Measurements from ENCODE around the gene ITGA3. TPM values are rescaled to one million over a fixed set of nuclear protein-coding genes. Genes with fewer than 3 reads are reported as not detected.
A peak's percentile ranks its signal among the peaks of the same experiment; 100 is the strongest.

The ITGA3 gene
- polyA plus RNA-seq, 2 of the 4 experiments (the other 2 are of a cell fraction): 141 to 268 TPM

DNA sequence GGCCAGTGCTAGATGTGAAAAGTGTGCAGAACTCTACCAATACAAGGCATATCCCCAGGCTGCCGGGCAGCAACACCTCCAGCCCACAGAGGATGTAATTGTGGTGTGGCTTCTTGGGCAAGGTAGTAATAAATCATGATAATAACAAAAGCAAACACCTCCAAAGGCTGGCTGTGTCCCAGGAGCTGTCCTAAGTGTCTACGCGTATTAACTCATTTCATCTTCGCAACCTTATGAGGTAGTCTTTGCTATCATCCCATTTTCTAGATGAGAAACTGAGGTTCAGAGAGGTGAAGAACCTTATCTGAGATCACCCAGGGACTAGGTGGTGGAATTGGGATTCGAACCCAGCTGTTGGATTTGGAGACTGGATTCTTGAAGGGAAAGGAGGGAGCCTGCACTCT is 44.6 kb downstream of the ITGA3 start:
- Histone ChIP-seq H3K4me2 (peak overlapping the region; percentile 28; the same call in 2 of the 3 replicates), H3K4me1 (peaks cover 35% of the 10 kb centered on the region), H3K27ac (no peak overlapping the region), H3K9me3 (no peaks in the 10 kb centered on the region), H3K4me3 (no peak overlapping the region)
- TF ChIP-seq, protein P1, sequence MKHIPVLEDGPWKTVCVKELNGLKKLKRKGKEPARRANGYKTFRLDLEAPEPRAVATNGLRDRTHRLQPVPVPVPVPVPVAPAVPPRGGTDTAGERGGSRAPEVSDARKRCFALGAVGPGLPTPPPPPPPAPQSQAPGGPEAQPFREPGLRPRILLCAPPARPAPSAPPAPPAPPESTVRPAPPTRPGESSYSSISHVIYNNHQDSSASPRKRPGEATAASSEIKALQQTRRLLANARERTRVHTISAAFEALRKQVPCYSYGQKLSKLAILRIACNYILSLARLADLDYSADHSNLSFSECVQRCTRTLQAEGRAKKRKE (CRISPR knock-in tag; IDR thresholded peaks at IDR 0.05; ENCODE audit: low read depth): no peak
- no peak for TF ChIP-seq NFE2L2 (conservative IDR thresholded peaks at IDR 0.05; ENCODE audit: low read length)
- no peak for TF ChIP-seq TFCP2L1 (CRISPR knock-in tag; IDR thresholded peaks at IDR 0.05)
- peak; percentile 66; the same call in 1 of the 2 replicates for TF ChIP-seq KDM1A (IDR thresholded peaks at IDR 0.05; ENCODE audit: low read depth)
- TF ChIP-seq, protein P2, sequence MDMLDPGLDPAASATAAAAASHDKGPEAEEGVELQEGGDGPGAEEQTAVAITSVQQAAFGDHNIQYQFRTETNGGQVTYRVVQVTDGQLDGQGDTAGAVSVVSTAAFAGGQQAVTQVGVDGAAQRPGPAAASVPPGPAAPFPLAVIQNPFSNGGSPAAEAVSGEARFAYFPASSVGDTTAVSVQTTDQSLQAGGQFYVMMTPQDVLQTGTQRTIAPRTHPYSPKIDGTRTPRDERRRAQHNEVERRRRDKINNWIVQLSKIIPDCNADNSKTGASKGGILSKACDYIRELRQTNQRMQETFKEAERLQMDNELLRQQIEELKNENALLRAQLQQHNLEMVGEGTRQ (IDR thresholded peaks at IDR 0.05): no peak
- TF ChIP-seq HOXB5 (CRISPR knock-in tag; IDR thresholded peaks at IDR 0.05): no peak
- no peak for TF ChIP-seq CEBPB (IDR thresholded peaks at IDR 0.05)
- TF ChIP-seq, protein P3, sequence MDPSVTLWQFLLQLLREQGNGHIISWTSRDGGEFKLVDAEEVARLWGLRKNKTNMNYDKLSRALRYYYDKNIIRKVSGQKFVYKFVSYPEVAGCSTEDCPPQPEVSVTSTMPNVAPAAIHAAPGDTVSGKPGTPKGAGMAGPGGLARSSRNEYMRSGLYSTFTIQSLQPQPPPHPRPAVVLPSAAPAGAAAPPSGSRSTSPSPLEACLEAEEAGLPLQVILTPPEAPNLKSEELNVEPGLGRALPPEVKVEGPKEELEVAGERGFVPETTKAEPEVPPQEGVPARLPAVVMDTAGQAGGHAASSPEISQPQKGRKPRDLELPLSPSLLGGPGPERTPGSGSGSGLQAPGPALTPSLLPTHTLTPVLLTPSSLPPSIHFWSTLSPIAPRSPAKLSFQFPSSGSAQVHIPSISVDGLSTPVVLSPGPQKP (IDR thresholded peaks at IDR 0.05; ENCODE audit: low read depth, low read length): no peak
- TF ChIP-seq, protein P4, sequence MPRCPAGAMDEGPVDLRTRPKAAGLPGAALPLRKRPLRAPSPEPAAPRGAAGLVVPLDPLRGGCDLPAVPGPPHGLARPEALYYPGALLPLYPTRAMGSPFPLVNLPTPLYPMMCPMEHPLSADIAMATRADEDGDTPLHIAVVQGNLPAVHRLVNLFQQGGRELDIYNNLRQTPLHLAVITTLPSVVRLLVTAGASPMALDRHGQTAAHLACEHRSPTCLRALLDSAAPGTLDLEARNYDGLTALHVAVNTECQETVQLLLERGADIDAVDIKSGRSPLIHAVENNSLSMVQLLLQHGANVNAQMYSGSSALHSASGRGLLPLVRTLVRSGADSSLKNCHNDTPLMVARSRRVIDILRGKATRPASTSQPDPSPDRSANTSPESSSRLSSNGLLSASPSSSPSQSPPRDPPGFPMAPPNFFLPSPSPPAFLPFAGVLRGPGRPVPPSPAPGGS (IDR thresholded peaks at IDR 0.05): no peak
- no peak for TF ChIP-seq FOSL2 (IDR thresholded peaks at IDR 0.05)
- no peak for TF ChIP-seq FOSL2 (CRISPR knock-in tag; IDR thresholded peaks at IDR 0.05)
- no peak for TF ChIP-seq MYC (IDR thresholded peaks at IDR 0.05; ENCODE audit: borderline replicate concordance, low read length)
- TF ChIP-seq, protein P5, sequence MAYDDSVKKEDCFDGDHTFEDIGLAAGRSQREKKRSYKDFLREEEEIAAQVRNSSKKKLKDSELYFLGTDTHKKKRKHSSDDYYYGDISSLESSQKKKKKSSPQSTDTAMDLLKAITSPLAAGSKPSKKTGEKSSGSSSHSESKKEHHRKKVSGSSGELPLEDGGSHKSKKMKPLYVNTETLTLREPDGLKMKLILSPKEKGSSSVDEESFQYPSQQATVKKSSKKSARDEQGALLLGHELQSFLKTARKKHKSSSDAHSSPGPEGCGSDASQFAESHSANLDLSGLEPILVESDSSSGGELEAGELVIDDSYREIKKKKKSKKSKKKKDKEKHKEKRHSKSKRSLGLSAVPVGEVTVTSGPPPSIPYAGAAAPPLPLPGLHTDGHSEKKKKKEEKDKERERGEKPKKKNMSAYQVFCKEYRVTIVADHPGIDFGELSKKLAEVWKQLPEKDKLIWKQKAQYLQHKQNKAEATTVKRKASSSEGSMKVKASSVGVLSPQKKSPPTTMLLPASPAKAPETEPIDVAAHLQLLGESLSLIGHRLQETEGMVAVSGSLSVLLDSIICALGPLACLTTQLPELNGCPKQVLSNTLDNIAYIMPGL (CRISPR knock-in tag; IDR thresholded peaks at IDR 0.05; ENCODE audit: borderline replicate concordance): no peak
- TF ChIP-seq CHD4 (IDR thresholded peaks at IDR 0.05; ENCODE audit: borderline replicate concordance): 0 out of 2 replicates have a peak, but pooled peaks have one; percentile 57
- no peak for TF ChIP-seq RFX5 (IDR thresholded peaks at IDR 0.05)
- no peak for TF ChIP-seq RARB (CRISPR knock-in tag; IDR thresholded peaks at IDR 0.05)
- no peak for TF ChIP-seq PHF8 (IDR thresholded peaks at IDR 0.05; ENCODE audit: borderline replicate concordance, low read depth)
- peak; percentile 46; the same call in 1 of the 2 replicates for TF ChIP-seq HDAC2 (IDR thresholded peaks at IDR 0.05)
- no peak for TF ChIP-seq NPAS2 (CRISPR knock-in tag; IDR thresholded peaks at IDR 0.05; ENCODE audit: borderline replicate concordance)
- no peak for FAIRE-seq
- POLR2A ChIA-PET: no interaction called here
- no peak for ATAC-seq
- 70% methylated on average over 5 of the region's 5 CpGs for WGBS (ENCODE audit: missing lambda C conversion rate)
- CTCF ChIA-PET: interaction anchor here (0.6 to 60.2 kb wide), 10 partner anchors 5 to 197 kb away, joined by 3 to 1356 read pairs (median 11); partner anchors contain the start of genes ITGA3, PDK2, PPP1R9B and SAMD14
- DNase-seq (ENCODE audit: low read depth in 1 of 2, low spot score in 1 of 2): no peak

DNA sequence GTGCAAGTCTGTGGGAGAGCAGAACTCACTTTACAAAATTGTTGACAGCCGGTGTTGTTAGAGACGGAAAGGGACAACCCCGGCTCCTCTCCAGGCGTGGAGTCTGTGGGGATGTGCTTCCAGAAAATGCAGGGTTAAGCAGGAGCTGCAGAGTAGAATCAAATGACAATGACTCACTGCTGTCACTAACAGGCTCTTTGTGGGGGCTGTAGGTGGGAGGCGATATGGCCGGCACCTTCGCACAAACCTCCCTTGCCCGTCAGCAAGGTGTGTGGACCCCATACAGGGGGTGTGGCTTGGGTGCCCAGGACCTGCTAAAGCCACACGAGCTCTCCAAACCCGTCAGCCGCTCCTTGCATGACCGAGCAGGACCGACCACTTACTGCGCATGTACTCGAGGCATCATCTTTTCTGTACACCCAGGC is 45.0 kb downstream of the ITGA3 start:
- 67% methylated on average over 13 of the region's 15 CpGs for WGBS (ENCODE audit: missing lambda C conversion rate)
- DNase-seq (ENCODE audit: low read depth in 1 of 2, low spot score in 1 of 2) (no peak), FAIRE-seq (no peak), ATAC-seq (peak in 1 of 2 experiments; percentile 9; a peak in 2 of 6 replicates)
- Histone ChIP-seq H3K27ac (peak overlapping the region in 1 of 2 experiments; percentile 68; a peak in 2 of 6 replicates), H3K9me3 (no peaks in the 10 kb centered on the region), H3K4me1 (peaks cover 32% of the 10 kb centered on the region), H3K4me3 (no peak overlapping the region), H3K4me2 (peak overlapping the region; percentile 28; the same call in 2 of the 3 replicates)
- ChIA-PET POLR2A (no interaction called here), CTCF (interaction anchor here (1.2 to 60.2 kb wide), 8 partner anchors 4 to 196 kb away, joined by 4 to 1356 read pairs (median 18); partner anchors contain the start of genes ITGA3, PDK2, PPP1R9B and SAMD14)
- 0 out of 2 replicates have a peak, but pooled peaks have one; percentile 15 for TF ChIP-seq CHD4 (IDR thresholded peaks at IDR 0.05; ENCODE audit: borderline replicate concordance)
- TF ChIP-seq PHF8 (IDR thresholded peaks at IDR 0.05; ENCODE audit: borderline replicate concordance, low read depth): no peak
- TF ChIP-seq HOXB5 (CRISPR knock-in tag; IDR thresholded peaks at IDR 0.05): no peak
- no peak for TF ChIP-seq KDM1A (IDR thresholded peaks at IDR 0.05; ENCODE audit: low read depth)
- TF ChIP-seq FOSL2 (IDR thresholded peaks at IDR 0.05): no peak
- 0 out of 2 replicates have a peak, but pooled peaks have one; percentile 15 for TF ChIP-seq FOSL2 (CRISPR knock-in tag; IDR thresholded peaks at IDR 0.05)
- TF ChIP-seq HOXB13 (CRISPR knock-in tag; IDR thresholded peaks at IDR 0.05; ENCODE audit: low read depth): no peak

All from A549 (cell line).